SH-SY5Y (cell line): ENCODE data around the gene TMEM165.

Source experiments
- GATA2 ChIP-seq: IDR thresholded peaks from 2 replicates; pipeline ENCODE4 v1.6.1; 2011; ENCODE audit warnings: mild to moderate bottlenecking, low read depth, low read length
- GATA3 ChIP-seq: IDR thresholded peaks from 2 replicates; pipeline ENCODE4 v1.6.1; 2011; ENCODE audit warnings: low read depth, mild to moderate bottlenecking, low read length, moderate library complexity

GRCh38 chr4:55358246-55358645 is 37.5 kb upstream of the TMEM165 start:
- TF ChIP-seq GATA2 (no peak), GATA3 (no peak)
